ENCODE data around the gene NDUFB8. TPM values are rescaled to one million over a fixed set of nuclear protein-coding genes. Genes with fewer than 3 reads are reported as not detected.

NDUFB8 gene
- total and polyA plus RNA-seq, 2 donors (not counting 1 experiment from before 2014, with no cell fraction given): 131 to 174 TPM

DNA sequence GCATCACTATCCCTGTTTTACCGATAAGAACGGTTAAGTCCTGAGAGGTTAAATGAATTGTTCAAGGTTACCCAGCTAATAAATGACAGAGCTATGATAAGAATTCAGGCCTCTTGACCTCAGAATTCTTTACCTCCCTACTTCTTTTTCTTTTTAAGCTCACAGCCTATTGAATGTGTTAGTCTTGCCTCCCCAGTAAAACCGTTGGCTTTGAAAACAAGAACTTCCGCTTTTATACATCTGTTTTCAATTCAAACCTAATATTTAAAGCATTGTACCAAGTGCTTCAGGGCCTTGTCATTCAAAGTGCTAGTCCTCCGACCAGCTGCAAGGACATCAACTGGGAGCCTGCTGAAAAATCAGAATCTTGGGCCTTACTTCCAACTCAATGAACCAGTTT lies 25.6 kb downstream of the NDUFB8 start:
- no peaks in the 10 kb centered on the region for H3K27me3 ChIP-seq (replicated peaks in 1 of 4; ENCODE audit: control extremely low read depth in 1 of 4, control insufficient read depth in 3 of 4, insufficient read depth in 4 of 4, low read length in 3 of 4)
- no peaks in the 10 kb centered on the region for H3K4me1 ChIP-seq (ENCODE audit: control insufficient read depth in 2 of 2, insufficient read depth in 2 of 2, low read length in 2 of 2)
- no peak overlapping the region for H2AFZ ChIP-seq (ENCODE audit: insufficient read depth, low read depth, low read length, poor library complexity, severe bottlenecking)
- no peak overlapping the region for H3K9ac ChIP-seq (ENCODE audit: low read length)
- Mint-ChIP-seq H3K9me3 (ENCODE audit: insufficient read depth) (no peaks in the 10 kb centered on the region), H3K4me3 (no peak overlapping the region), H3K27me3 (no peaks in the 10 kb centered on the region), H3K4me1 (no peaks in the 10 kb centered on the region), H3K27ac (no peak overlapping the region)
- peaks cover 0 to 4% of the 10 kb centered on the region in 2 experiments for H3K36me3 ChIP-seq (replicated peaks in 1 of 2; ENCODE audit: control extremely low read depth in 1 of 2, control insufficient read depth in 1 of 2, extremely low read depth in 1 of 2, insufficient read depth in 2 of 2, low read length in 1 of 2)
- TF ChIP-seq EZH2 (IDR thresholded peaks at IDR 0.05; ENCODE audit: borderline replicate concordance, insufficient read depth, low read depth, low read length, poor library complexity, severe bottlenecking) (no peak), CTCF (IDR thresholded peaks at IDR 0.05) (no peak)
- no peak overlapping the region for H3K4me2 ChIP-seq (replicated peaks; ENCODE audit: low read depth, low read length, poor library complexity, severe bottlenecking)
- H3K27ac ChIP-seq (ENCODE audit: low read length in 2 of 2): no peak overlapping the region
- no peaks in the 10 kb centered on the region for H3K9me3 ChIP-seq (ENCODE audit: control extremely low read depth in 1 of 3, control insufficient read depth in 2 of 3, insufficient read depth in 1 of 3, low read length in 2 of 3)
- DNase-seq: no peak
- ChIA-PET POLR2A (no interaction called here), CTCF (interaction anchor here (1.1 to 1.3 kb wide), 2 partner anchors 15 to 32 kb away, joined by 3 to 6 read pairs; partner anchors contain the start of gene HIF1AN)
- H4K20me1 ChIP-seq (ENCODE audit: control insufficient read depth, insufficient read depth, low read length, poor library complexity, severe bottlenecking): no peaks in the 10 kb centered on the region
- H3K79me2 ChIP-seq (ENCODE audit: control insufficient read depth, insufficient read depth, low read length): no peaks in the 10 kb centered on the region
- H3K4me3 ChIP-seq (ENCODE audit: control extremely low read depth in 1 of 5, extremely low read depth in 1 of 5, insufficient read depth in 1 of 5, low read depth in 2 of 5, low read length in 4 of 5): no peak overlapping the region
- WGBS (ENCODE audit: insufficient coverage): 90% methylated on average over 2 of the region's 5 CpGs
- no peak for ATAC-seq (ENCODE audit: low read depth)
- intact Hi-C loops (cut with micrococcal nuclease): no loop called here

- intact Hi-C loops (cut with micrococcal nuclease): no loop called here
- WGBS (ENCODE audit: insufficient coverage): 100% methylated on average over 1 of the region's 1 CpG
- H3K79me2 ChIP-seq (ENCODE audit: control insufficient read depth, insufficient read depth, low read length): no peaks in the 10 kb centered on the region
- TF ChIP-seq EZH2 (IDR thresholded peaks at IDR 0.05; ENCODE audit: borderline replicate concordance, insufficient read depth, low read depth, low read length, poor library complexity, severe bottlenecking): no peak
- TF ChIP-seq CTCF (IDR thresholded peaks at IDR 0.05): no peak
- no peaks in the 10 kb centered on the region for H3K27me3 ChIP-seq (replicated peaks in 1 of 4; ENCODE audit: control extremely low read depth in 1 of 4, control insufficient read depth in 3 of 4, insufficient read depth in 4 of 4, low read length in 3 of 4)
- H3K9me3 ChIP-seq (ENCODE audit: control extremely low read depth in 1 of 3, control insufficient read depth in 2 of 3, insufficient read depth in 1 of 3, low read length in 2 of 3): no peaks in the 10 kb centered on the region
- POLR2A ChIA-PET: no interaction called here
- Mint-ChIP-seq H3K27me3 (no peaks in the 10 kb centered on the region), H3K4me3 (no peak overlapping the region), H3K4me1 (no peaks in the 10 kb centered on the region), H3K27ac (no peak overlapping the region), H3K9me3 (ENCODE audit: insufficient read depth) (no peaks in the 10 kb centered on the region)
- H3K4me2 ChIP-seq (replicated peaks; ENCODE audit: low read depth, low read length, poor library complexity, severe bottlenecking): no peak overlapping the region
- no peak overlapping the region for H3K4me3 ChIP-seq (ENCODE audit: control extremely low read depth in 1 of 5, extremely low read depth in 1 of 5, insufficient read depth in 1 of 5, low read depth in 2 of 5, low read length in 4 of 5)
- DNase-seq: no peak
- H4K20me1 ChIP-seq (ENCODE audit: control insufficient read depth, insufficient read depth, low read length, poor library complexity, severe bottlenecking): no peaks in the 10 kb centered on the region
- no peak overlapping the region for H3K27ac ChIP-seq (ENCODE audit: low read length in 2 of 2)
- CTCF ChIA-PET: no interaction called here
- no peak for ATAC-seq (ENCODE audit: low read depth)
- H3K9ac ChIP-seq (ENCODE audit: low read length): no peak overlapping the region
- H3K4me1 ChIP-seq (ENCODE audit: control insufficient read depth in 2 of 2, insufficient read depth in 2 of 2, low read length in 2 of 2): no peaks in the 10 kb centered on the region
- H2AFZ ChIP-seq (ENCODE audit: insufficient read depth, low read depth, low read length, poor library complexity, severe bottlenecking): no peak overlapping the region
- H3K36me3 ChIP-seq (replicated peaks in 1 of 2; ENCODE audit: control extremely low read depth in 1 of 2, control insufficient read depth in 1 of 2, extremely low read depth in 1 of 2, insufficient read depth in 2 of 2, low read length in 1 of 2): peaks cover 0 to 8% of the 10 kb centered on the region in 2 experiments
Measured at GRCh38 chr10:100502926-100503494, 26.7 kb downstream of the NDUFB8 start.
